IMR-90 (cell line): ENCODE results near the gene KDM1A.

Experiments used
- BHLHE40 ChIP-seq: fragments of 150-350 bp; IDR thresholded peaks from 2 replicates; pipeline ENCODE4 v1.6.1; 2016; ENCODE audit warnings: mild to moderate bottlenecking, low read depth, low read length
- CEBPB ChIP-seq: IDR thresholded peaks from 2 replicates; pipeline ENCODE4 v1.6.1; 2012; ENCODE audit warnings: low read depth, low read length, improper control_type of control experiment
- CHD1 ChIP-seq: IDR thresholded peaks from 2 replicates; pipeline ENCODE4 v1.6.1; 2012; ENCODE audit warnings: low read depth, low read length, improper control_type of control experiment
- CTCF ChIP-seq: conservative IDR thresholded peaks from 2 replicates; pipeline ENCODE4 v1.5.1; 2012; ENCODE audit warnings: mild to moderate bottlenecking, low read depth, low read length, improper control_type of control experiment
- ELK1 ChIP-seq: fragments of 150-350 bp; IDR thresholded peaks from 2 replicates; pipeline ENCODE4 v1.6.1; 2016; ENCODE audit warnings: low read depth, mild to moderate bottlenecking, low read length, moderate library complexity, borderline replicate concordance
- FOS ChIP-seq: fragments of 150-350 bp; IDR thresholded peaks from 2 replicates; pipeline ENCODE4 v1.6.1; 2016; ENCODE audit warnings: low read depth, low read length
- MAFK ChIP-seq: IDR thresholded peaks from 2 replicates; pipeline ENCODE4 v1.6.1; 2012; ENCODE audit warnings: low read depth, low read length, improper control_type of control experiment
- MAZ ChIP-seq: IDR thresholded peaks from 2 replicates; pipeline ENCODE4 v1.6.1; 2012; ENCODE audit warnings: low read depth, mild to moderate bottlenecking, low read length, improper control_type of control experiment, moderate library complexity, borderline replicate concordance
- MXI1 ChIP-seq: IDR thresholded peaks from 2 replicates; pipeline ENCODE4 v1.6.1; 2012; ENCODE audit warnings: low read depth, mild to moderate bottlenecking, low read length, moderate library complexity, borderline replicate concordance
- POLR2A ChIP-seq: IDR thresholded peaks from 2 replicates; pipeline ENCODE4 v1.6.1; 2012; ENCODE audit warnings: mild to moderate bottlenecking, low read depth, low read length
- RAD21 ChIP-seq: IDR thresholded peaks from 2 replicates; pipeline ENCODE4 v1.6.1; 2012; ENCODE audit warnings: low read length, improper control_type of control experiment
- RFX5 ChIP-seq: IDR thresholded peaks from 2 replicates; pipeline ENCODE4 v1.8.0; 2012; ENCODE audit warnings: low read depth, mild to moderate bottlenecking, low read length, moderate library complexity
- SMC3 ChIP-seq: fragments of 150-350 bp; IDR thresholded peaks from 2 replicates; pipeline ENCODE4 v1.6.1; 2016; ENCODE audit warnings: low read depth, mild to moderate bottlenecking, antibody characterized with exemption, low read length, moderate library complexity
- USF2 ChIP-seq: fragments of 150-350 bp; IDR thresholded peaks from 2 replicates; pipeline ENCODE4 v1.6.1; 2017; ENCODE audit warnings: mild to moderate bottlenecking, antibody characterized with exemption, low read length, low read depth

GRCh38 chr1:23027352-23027907 is 8.2 kb downstream of the KDM1A start:
- TF ChIP-seq POLR2A: no peak
- no peak for TF ChIP-seq CTCF
- TF ChIP-seq CEBPB: no peak
- no peak for TF ChIP-seq SMC3
- TF ChIP-seq ELK1: no peak
- TF ChIP-seq CHD1: no peak
- TF ChIP-seq BHLHE40: no peak
- no peak for TF ChIP-seq MAZ
- no peak for TF ChIP-seq RAD21
- no peak for TF ChIP-seq MAFK
- TF ChIP-seq FOS: no peak
- TF ChIP-seq USF2: no peak
- TF ChIP-seq MXI1: no peak
- no peak for TF ChIP-seq RFX5
